ENCODE data around the gene ARHGEF28.

The ARHGEF28 gene

DNA sequence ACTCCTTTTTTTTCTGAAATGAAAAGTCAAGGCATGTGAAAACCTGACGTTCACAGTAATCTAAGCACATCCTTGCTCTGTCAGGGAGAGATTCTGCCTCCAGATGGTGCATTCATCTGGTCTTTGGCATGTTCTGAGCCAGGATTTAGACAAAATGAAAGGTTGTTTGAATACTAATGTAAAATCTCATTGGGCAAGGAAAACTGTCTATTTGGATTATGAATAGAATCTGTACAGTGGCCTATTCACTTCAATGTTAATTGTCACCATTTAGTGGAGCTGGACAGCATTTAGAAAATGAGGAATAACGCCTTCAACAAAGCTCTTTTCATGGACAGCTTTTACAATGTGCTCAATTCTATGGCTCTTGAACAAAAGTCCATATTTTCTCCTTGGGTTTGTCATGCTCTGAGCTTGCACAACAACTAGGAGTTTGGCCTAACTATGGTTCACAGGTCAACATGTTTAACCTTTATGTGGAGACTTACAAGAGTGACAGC, 28.9 kb downstream of the ARHGEF28 start:
- no peak for DNase-seq

GRCh38 chr5:73655521-73656160, 29.6 kb downstream of the ARHGEF28 start:
- DNase-seq: no peak

DNA sequence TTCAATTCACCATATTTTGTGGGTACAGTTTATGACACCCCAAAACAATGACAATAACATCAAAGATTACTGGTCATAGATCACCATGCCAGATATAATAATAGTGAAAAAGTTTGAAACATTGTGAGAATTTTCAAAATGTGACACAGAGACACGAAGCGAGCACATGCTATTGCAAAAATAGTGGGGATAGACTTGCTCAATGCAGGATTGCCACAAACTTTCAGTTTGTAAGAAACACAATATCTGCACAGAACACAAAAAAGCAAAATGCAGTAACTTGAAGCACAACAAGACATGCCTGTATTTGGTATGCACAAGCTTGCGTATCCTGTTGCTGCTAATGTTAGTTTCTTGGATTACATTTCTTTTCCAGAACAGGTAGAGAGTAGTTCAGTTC, 35.8 kb downstream of the ARHGEF28 start:
- DNase-seq: peak; percentile 15 to 16

- no peak for DNase-seq
Observed at GRCh38 chr5:73663161-73663859, 37.3 kb downstream of the ARHGEF28 start.

DNA sequence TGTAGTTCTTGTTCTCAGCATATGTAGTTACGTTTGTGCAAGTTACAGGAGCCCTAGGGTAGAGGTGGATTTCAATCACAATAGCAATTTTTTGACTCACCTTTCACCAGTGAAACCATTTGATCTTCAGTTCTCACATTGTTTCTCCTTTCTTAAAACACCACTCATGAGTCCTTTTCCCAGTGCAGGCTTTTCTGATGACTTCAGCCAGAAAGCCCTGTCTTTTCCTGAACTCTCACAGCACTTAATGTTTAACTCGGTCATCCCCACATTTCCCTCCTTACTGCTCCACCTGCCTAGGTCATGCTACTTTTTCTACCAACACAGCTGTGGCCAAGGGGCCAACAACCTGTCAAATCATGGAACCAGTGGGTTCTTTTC, 37.9 kb downstream of the ARHGEF28 start:
- no peak for DNase-seq

DNA sequence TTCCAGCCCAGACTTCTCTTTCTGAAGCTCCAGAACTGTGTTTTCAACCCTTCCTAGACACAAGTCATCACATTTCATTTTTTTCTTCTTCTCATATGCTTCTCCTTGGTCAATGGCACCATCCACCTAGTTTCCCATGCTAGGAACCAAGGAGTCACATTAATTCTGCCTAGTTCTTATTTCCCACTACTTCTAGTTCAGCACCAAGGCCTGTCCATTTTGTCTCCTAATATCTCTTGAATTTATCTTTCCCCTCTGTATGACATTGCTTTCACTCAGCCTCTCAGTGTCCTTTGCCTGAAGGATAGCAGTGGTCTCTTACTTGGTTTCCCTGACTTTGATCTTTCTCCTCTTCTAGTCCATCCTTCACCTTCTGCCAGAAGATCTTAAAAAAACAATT, 38.8 kb downstream of the ARHGEF28 start:
- no peak for DNase-seq

DNA sequence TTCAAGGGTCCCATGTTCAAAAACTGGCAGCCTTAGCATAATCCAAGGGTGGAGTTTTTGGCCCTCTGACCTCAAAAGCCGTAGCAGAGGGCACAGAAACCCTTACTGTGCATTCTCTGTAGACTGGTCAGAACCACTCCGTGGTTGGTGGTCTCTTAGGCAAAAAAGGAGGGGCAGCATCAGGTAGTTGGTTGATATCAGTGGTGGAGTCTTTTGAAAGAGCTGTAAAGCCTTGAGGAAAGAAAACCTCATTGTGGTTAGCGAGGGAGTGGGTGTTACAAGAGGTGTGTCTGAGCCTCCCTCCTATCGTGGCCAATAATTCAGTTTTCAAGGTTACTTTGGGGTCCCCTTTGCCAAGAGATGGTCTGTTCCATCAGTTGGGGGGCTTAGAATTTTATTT, 40.9 kb downstream of the ARHGEF28 start:
- no peak for DNase-seq

- DNase-seq: no peak
Observed at GRCh38 chr5:73668017-73668416, 42.0 kb downstream of the ARHGEF28 start.

- DNase-seq: no peak
Observed at GRCh38 chr5:73668486-73669111, 42.6 kb downstream of the ARHGEF28 start.

DNA sequence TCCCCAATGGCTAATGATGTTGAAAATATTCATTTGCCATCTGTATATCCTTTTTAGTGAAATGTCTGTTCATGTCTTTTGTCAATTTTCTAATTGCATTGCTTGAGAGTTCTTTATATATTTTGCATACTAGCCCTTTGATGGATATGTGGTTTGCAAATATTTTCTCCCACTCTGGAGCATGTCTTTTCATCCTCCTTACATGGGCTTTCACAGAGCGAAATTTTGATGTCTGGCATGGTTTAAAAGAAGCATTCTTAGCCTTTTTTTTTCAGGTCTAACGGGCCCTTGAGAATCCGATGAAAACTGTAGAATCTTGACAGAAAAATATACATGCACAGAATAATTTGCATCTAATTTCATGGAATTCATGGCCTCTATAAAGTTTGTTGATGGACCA, 44.7 kb downstream of the ARHGEF28 start:
- no peak for DNase-seq

- no peak for DNase-seq
Observed at GRCh38 chr5:73672132-73672531, 46.1 kb downstream of the ARHGEF28 start.

DNA sequence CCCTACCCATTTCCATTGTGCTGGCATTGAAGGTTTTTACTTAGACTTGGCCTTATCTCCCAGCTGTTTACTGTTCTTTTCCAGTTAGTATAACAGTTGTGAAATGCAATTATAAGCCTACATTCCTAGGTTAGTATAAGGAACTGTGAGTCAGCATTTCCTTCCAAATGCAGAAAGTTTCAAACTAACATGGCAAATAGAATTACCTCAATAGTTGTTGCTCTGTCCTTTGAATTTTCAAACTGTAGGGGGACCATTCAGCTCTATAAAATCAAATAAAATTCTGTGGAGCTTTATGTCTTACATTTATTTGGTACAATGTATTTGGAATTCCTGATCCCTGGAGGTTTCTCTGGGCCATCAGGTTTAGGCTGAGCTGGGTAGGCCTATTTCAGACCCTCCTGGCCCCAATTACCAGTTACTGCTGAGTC, 47.2 kb downstream of the ARHGEF28 start:
- peak; percentile 18 to 25 for DNase-seq

DNA sequence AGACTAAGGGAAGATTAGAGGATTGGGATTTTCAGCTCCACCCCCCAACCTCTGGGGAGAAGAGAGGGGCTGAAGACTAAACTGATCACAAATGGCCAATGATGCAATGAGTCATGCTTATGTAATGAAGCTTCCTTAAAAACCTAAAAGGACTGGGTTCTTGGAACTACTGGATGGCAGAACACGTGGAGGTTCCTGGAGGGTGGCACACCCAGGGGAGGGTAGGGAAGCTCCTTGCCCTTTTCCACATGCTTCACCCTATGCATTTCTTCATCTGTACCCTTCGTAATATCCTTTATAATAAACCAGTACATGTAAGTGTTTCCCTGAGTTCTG, 48.6 kb downstream of the ARHGEF28 start:
- peak in 1 of 2 donors; percentile 29 for DNase-seq

GRCh38 chr5:73678322-73678740, 52.3 kb downstream of the ARHGEF28 start:
- DNase-seq: no peak

GRCh38 chr5:73678807-73679206, 52.8 kb downstream of the ARHGEF28 start:
- DNase-seq: no peak

- no peak for DNase-seq
Observed at GRCh38 chr5:73682176-73682575, 56.2 kb downstream of the ARHGEF28 start.

DNA sequence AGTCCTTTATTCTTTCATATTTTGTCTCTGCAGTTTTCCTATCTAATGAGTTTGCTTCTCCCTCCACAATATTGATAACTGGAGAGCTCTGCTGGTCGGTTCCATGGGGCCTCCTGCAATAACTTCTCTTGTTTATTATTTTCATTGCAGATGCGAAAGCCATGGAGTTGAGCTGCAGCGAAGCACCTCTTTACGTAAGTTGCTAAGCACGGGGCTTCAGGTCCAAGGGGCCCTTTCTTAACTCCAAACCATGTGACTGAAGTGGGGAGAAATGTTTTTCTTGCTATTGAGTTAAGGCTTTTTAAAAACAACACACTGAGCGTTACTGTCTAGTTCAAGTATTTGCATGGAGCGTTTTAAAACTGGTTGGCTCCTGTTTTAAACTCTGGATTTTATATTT, 58.7 kb downstream of the ARHGEF28 start:
- DNase-seq: no peak

- DNase-seq: no peak
Observed at GRCh38 chr5:73686912-73687311, 60.9 kb downstream of the ARHGEF28 start.

DNA sequence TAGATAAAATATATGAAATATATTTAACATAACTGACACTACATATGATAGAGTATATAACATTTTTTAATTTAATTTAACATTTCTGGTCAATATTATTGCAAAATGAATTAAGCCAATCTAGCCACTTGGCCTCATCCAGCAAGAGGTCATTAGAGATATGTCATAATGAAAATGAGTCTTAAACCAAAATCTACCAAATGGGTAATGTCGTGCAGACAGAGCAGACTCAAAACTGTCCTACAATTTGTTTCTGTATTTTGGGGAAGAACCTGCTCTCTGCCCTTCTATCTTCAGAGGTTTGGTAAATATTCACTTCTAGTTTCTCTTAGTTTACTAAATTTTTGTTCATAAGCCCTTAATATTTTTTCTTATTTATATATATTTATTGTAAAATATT, 61.4 kb downstream of the ARHGEF28 start:
- DNase-seq: no peak

DNA sequence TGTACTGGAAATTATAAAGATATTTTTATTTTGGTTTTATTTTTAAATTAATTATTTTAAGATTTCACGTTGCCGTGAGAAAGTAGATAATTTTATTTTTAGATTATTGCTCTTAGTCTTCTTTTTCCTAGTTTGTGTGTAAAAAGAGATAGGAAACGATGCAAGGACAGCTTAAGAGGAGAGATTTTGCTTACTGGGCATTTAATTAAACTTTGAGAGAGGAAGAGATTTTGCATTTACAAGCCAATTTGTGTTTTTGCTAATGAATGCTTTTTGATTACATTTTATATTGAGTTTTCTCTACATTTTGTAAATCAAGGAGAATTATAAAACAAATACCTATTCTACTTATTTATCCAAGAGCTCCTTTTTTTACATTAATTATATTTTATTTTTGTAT, 64.0 kb downstream of the ARHGEF28 start:
- DNase-seq: no peak

GRCh38 chr5:73691302-73692080, 65.5 kb downstream of the ARHGEF28 start:
- DNase-seq: no peak

DNA sequence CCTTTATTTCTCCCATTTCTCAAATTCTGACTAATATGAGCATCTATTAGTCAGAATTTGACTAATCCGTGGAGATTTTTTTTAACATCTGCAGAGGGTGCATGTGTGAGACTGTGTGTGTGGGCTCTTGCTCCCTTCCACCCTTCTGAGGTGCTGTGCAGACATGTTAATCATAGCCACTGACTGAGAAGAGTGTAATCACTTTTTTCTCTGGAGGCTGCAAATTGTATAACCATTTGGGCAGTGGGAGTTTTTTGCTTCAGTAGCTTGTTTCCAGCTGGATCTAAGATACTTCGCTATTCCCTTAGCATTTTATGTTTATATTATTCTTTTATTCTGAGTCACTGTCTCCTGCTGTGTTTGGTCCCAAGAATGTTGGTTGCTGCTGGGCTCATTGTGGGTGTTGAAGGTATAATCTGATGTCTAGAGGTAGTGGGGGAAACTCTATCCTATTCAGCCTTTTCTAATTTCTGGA, 66.2 kb downstream of the ARHGEF28 start:
- DNase-seq: no peak

DNA sequence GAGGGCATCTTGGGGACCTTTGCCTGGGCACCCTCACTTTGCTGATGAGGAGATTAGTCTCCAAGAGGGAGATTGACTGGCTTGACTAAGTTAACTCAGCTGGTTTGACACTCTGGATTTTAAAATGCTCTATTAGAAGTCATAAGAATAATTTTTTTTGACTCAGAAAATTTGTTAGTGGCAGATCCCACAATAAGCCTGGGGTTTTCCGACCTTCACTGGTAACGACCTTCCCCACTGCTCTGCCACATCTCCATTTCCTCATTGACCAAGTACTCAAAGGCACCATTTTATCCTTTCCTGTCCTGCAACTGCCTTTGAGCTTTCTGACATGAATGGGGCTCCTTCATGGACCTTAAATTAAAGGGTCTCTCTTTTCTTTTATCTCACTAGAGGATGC, 67.0 kb downstream of the ARHGEF28 start:
- no peak for DNase-seq

Measured in inflammatory macrophage treated with lipopolysaccharide for 1 hour (primary cell).